Loucy (cell line): ENCODE results near the gene CGREF1.

Source experiments
- EZH2phosphoT487 ChIP-seq: fragments of 200-600 bp; IDR thresholded peaks from 2 replicates; pipeline ENCODE4 v1.6.1; 2018; ENCODE audit warnings: antibody characterized with exemption, mild to moderate bottlenecking, moderate library complexity, borderline replicate concordance
- TF ChIP-seq, protein P1 (sequence below): fragments of 200-600 bp; sonication (generic); conservative IDR thresholded peaks from 2 replicates; pipeline ENCODE4 v1.5.1; 2014; ENCODE audit warnings: mild to moderate bottlenecking, antibody characterized with exemption, low read length

DNA sequence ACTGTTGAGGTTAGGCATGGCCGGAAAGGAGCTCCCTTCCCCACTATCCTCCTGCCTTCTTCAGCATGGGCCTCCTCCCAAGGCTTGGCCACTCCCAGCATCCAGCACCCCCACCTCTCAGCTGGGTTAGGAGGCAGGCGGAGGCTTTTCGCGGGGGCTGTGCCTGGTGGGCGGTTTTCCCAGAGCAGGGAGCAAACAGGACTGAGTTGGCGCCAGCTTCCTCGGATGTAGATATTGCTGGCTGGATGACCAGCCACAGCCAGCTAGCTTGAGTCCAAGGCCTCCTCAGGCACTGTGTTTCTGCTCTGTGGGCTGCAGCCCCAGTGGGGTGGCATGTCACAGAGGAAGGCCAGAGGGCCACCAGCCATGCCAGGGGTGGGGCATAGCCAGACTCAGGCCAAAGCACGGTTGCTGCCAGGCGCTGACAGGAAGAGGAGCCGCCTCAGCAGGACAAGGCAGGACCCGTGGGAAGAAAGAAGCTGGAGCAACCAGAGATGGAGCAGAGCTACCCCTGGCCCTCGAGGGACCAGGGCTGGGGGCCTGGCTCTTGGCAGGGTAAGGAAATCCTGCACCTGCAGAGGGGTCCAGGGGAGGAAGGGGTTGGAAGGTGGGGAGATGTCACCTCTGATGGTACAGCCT, 30.0 kb upstream of the CGREF1 start, which contains the start of gene TCF23:
- TF ChIP-seq, protein P1, sequence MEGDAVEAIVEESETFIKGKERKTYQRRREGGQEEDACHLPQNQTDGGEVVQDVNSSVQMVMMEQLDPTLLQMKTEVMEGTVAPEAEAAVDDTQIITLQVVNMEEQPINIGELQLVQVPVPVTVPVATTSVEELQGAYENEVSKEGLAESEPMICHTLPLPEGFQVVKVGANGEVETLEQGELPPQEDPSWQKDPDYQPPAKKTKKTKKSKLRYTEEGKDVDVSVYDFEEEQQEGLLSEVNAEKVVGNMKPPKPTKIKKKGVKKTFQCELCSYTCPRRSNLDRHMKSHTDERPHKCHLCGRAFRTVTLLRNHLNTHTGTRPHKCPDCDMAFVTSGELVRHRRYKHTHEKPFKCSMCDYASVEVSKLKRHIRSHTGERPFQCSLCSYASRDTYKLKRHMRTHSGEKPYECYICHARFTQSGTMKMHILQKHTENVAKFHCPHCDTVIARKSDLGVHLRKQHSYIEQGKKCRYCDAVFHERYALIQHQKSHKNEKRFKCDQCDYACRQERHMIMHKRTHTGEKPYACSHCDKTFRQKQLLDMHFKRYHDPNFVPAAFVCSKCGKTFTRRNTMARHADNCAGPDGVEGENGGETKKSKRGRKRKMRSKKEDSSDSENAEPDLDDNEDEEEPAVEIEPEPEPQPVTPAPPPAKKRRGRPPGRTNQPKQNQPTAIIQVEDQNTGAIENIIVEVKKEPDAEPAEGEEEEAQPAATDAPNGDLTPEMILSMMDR: no peak
- no peak for TF ChIP-seq EZH2phosphoT487
